Gastrocnemius medialis (tissue), 4 donors: ENCODE measurements around the gene NHERF1. TPM values are rescaled to one million over a fixed set of nuclear protein-coding genes. Genes with fewer than 3 reads are reported as not detected.

Experiments
- ATAC-seq, 2 donors: fragments of 150-250 bp; one replicate each; pipeline ENCODE4 v1.9.1; 2016
- DNase-seq, 2 donors: peaks; one replicate each; pipeline ENCODE4 v3.0.0-alpha.2; 2019
- H3K27ac ChIP-seq, 4 donors: fragments of 200-600 bp; sonication (generic); 1 replicate in 1 of 4; 2 replicates in 3 of 4; pipeline ENCODE4 v1.5.1; 2016 to 2018; ENCODE audit warnings: mild to moderate bottlenecking in 2 of 4, moderate library complexity in 1 of 4
- H3K27me3 ChIP-seq, 3 donors: fragments of 200-600 bp; sonication (generic) in 2 of 3; 1 replicate in 1 of 3; 2 replicates in 2 of 3; pipeline versions ENCODE4 v1.5.1 to v1.6.0; 2016 to 2019; ENCODE audit warnings: mild to moderate bottlenecking in 1 of 3, moderate library complexity in 1 of 3
- H3K36me3 ChIP-seq, 2 donors: fragments of 200-600 bp; sonication (generic) in 1 of 2; one replicate each; pipeline ENCODE4 v1.5.1; 2017 to 2018
- H3K4me1 ChIP-seq, 2 donors: fragments of 200-600 bp; sonication (generic) in 1 of 2; one replicate each; pipeline ENCODE4 v1.5.1; 2016 to 2017; ENCODE audit warnings: mild to moderate bottlenecking in 2 of 2
- H3K4me3 ChIP-seq, 4 donors: fragments of 200-600 bp; sonication (generic) in 3 of 4; 1 replicate in 1 of 4; 2 replicates in 3 of 4; pipeline ENCODE4 v1.5.1; 2016 to 2019; ENCODE audit warnings: mild to moderate bottlenecking in 2 of 4
- H3K9me3 ChIP-seq, 3 donors: fragments of 200-600 bp; sonication (generic) in 2 of 3; 1 replicate in 1 of 3; 2 replicates in 2 of 3; pipeline ENCODE4 v1.5.1; 2016 to 2019
- POLR2A ChIP-seq, 2 donors: fragments of 450-650 bp; IDR thresholded peaks; one replicate each; pipeline ENCODE4 v1.6.1; 2017; ENCODE audit warnings: antibody characterized with exemption in 2 of 2, mild to moderate bottlenecking in 2 of 2, moderate library complexity in 2 of 2
- in situ Hi-C, 4 donors: fragments of 200-750 bp; cut with MboI; loops; one replicate each; pipeline versions ENCODE4 v1.15.0 to v1.8.0; 2017; ENCODE audit warnings: low sequenced_read_pairs in 4 of 4
- intact Hi-C: fragments of 100-400 bp; cut with DNase I; formaldehyde crosslinking; loops from one replicate; pipeline ENCODE4 v1.15.1; 2023; ENCODE audit warnings: low total_unique reads
- microRNA-seq, 2 donors: library from miRNA; unstranded; fragments of <30 nt; microRNA quantifications; one replicate each; pipeline ENCODE4, GENCODE V29; 2016; ENCODE audit warnings: borderline replicate concordance in 2 of 2
- total RNA-seq, 4 donors: library from RNA; depleted of rRNA; stranded (reverse); fragments of >200 nt; gene quantifications; one replicate each; pipeline versions ENCODE4 v1.1.0 to v1.2.3, GENCODE V29; 2016
- TF ChIP-seq, protein P1 (sequence below), 5 experiments: fragments of 450-650 bp in 3 of 5; fragments of 200-600 bp in 2 of 5; sonication (generic) in 2 of 5; IDR thresholded peaks in 4 of 5; conservative IDR thresholded peaks in 1 of 5; 1 replicate in 4 of 5; 2 replicates in 1 of 5; pipeline ENCODE4 v1.5.1; 2016 to 2019; ENCODE audit warnings: antibody characterized with exemption in 5 of 5, mild to moderate bottlenecking in 3 of 5, moderate library complexity in 3 of 5

NHERF1 gene
- total RNA-seq, 4 donors from 2014 or later: 3.8 to 5.6 (median 5.5) TPM

DNA sequence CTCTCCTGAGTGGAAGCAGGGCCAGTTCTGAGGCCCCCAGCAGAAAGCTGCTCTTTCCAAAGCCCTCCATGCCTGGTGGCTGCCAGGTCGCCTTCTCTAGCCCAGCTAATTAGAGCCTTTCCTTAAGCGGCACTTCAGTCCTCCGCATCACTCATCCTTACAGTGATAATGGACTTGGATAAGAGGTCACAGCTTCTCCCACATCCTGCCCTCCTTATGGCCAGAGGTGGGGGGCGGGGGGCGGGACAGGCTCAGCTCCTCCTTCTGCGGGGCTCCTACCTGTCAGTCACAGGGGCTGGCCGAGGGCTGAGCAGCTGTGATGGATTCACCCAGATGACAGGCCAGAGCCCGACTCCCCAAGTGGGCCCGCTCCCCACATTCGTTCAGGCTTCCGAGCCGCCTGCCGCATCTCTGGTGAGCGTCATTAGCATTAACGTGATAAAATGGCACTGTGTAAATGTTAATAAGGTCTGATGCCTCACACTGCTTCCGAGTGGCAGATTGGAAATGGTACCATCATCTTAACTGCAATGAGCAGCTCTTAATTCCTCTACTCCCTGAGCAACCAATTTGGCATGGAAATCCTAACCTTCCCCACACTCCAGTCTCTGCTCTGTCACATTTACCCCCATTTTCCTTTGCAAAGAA lies 70.0 kb downstream of the NHERF1 start:
- in situ Hi-C loops: no loop called here
- DNase-seq (no peak), ATAC-seq (no peak)
- H3K27me3 ChIP-seq: no peaks in the 10 kb centered on the region
- H3K27ac ChIP-seq: no peak overlapping the region
- peaks cover 0 to 12% of the 10 kb centered on the region in 2 donors for H3K36me3 ChIP-seq
- H3K4me1 ChIP-seq: no peaks in the 10 kb centered on the region
- intact Hi-C loops: no loop called here
- TF ChIP-seq POLR2A (IDR thresholded peaks at IDR 0.05): no peak
- TF ChIP-seq, protein P1, sequence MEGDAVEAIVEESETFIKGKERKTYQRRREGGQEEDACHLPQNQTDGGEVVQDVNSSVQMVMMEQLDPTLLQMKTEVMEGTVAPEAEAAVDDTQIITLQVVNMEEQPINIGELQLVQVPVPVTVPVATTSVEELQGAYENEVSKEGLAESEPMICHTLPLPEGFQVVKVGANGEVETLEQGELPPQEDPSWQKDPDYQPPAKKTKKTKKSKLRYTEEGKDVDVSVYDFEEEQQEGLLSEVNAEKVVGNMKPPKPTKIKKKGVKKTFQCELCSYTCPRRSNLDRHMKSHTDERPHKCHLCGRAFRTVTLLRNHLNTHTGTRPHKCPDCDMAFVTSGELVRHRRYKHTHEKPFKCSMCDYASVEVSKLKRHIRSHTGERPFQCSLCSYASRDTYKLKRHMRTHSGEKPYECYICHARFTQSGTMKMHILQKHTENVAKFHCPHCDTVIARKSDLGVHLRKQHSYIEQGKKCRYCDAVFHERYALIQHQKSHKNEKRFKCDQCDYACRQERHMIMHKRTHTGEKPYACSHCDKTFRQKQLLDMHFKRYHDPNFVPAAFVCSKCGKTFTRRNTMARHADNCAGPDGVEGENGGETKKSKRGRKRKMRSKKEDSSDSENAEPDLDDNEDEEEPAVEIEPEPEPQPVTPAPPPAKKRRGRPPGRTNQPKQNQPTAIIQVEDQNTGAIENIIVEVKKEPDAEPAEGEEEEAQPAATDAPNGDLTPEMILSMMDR (IDR thresholded peaks at IDR 0.05 in 4 of 5, conservative IDR thresholded peaks at IDR 0.05 in 1 of 5): no peak
- H3K9me3 ChIP-seq: no peaks in the 10 kb centered on the region
- no peak overlapping the region for H3K4me3 ChIP-seq

Small RNA genes within 50 kb of the gene (microRNA-seq; reads per million reads assigned to microRNA genes)
- 5.9 to 14.5 reads per million in 2 donors for gene MIR3615

Other genes starting within 250 kb of the NHERF1 start
- gene CD300LB, start 217.2 kb upstream of the NHERF1 start, total RNA-seq: under 1 TPM in 1 of 4 donors, not detected in 3; 0.16 TPM
- under 1 TPM in 1 of 4 donors, not detected in 3; 0.16 TPM for gene CD300C, start 202.5 kb upstream of the NHERF1 start, total RNA-seq
- not detected for gene CD300H, start 181.1 kb upstream of the NHERF1 start, total RNA-seq
- not detected for gene CD300LD, start 156.3 kb upstream of the NHERF1 start, total RNA-seq
- gene CD300E, start 124.9 kb upstream of the NHERF1 start, total RNA-seq: under 1 TPM in 2 of 4 donors, not detected in 2; 0.26 to 0.91 TPM
- gene CD300LF, start 35.7 kb upstream of the NHERF1 start, total RNA-seq: not detected
- 1 to 10 TPM in 1 of 4 donors, under 1 TPM in 3; 0.24 to 3.7 (median 0.43) TPM for gene RAB37, start 11.4 kb upstream of the NHERF1 start, total RNA-seq
- 10 to 100 TPM in 3 of 4 donors, 1 to 10 TPM in 1; 7.7 to 27.4 (median 14.5) TPM for gene NAT9, start 27.7 kb downstream of the NHERF1 start, total RNA-seq
- gene GRIN2C, start 111.3 kb downstream of the NHERF1 start, total RNA-seq: 1 to 10 TPM in 2 of 4 donors, not detected in 2; 1.2 to 1.5 TPM
- gene FDXR, start 124.4 kb downstream of the NHERF1 start, total RNA-seq: 1 to 10 TPM; 2.1 to 6.0 (median 3.2) TPM
- not detected for gene FADS6, start 145.0 kb downstream of the NHERF1 start, total RNA-seq
- not detected for gene USH1G, start 174.6 kb downstream of the NHERF1 start, total RNA-seq
- under 1 TPM in 1 of 4 donors, not detected in 3; 0.19 TPM for gene OTOP2, start 175.6 kb downstream of the NHERF1 start, total RNA-seq
- gene OTOP3, start 187.3 kb downstream of the NHERF1 start, total RNA-seq: not detected
- gene HID1, start 224.1 kb downstream of the NHERF1 start, total RNA-seq: 1 to 10 TPM; 2.2 to 4.3 (median 2.9) TPM
- 1 to 10 TPM; 1.3 to 3.6 (median 2.6) TPM for gene CDR2L, start 239.0 kb downstream of the NHERF1 start, total RNA-seq